Psoas muscle (tissue), 8 donors: ENCODE results near the gene PBRM1. TPM values are rescaled to one million over a fixed set of nuclear protein-coding genes. Genes with fewer than 3 reads are reported as not detected.

Experiments
- ATAC-seq, 4 donors: fragments of 200-7000 bp; cut with Tn5 transposase; one replicate each; pipeline ENCODE4 v1.9.1; 2020; ENCODE audit warnings: moderate library complexity in 3 of 4, mild to moderate bottlenecking in 2 of 4
- DNase-seq, 2 donors: peaks; one replicate each; pipeline ENCODE4 v3.0.0-alpha.2; 2020
- H3K27ac ChIP-seq: fragments of 200-600 bp; one replicate; pipeline ENCODE4 v1.8.0; 2022
- H3K27me3 ChIP-seq, 3 donors: fragments of 200-600 bp in 1 of 3; one replicate each; pipeline versions ENCODE4 v1.6.1 to v1.8.0; 2013 to 2022; ENCODE audit warnings: low read length in 2 of 3, mild to moderate bottlenecking in 2 of 3, moderate library complexity in 1 of 3; ENCODE audit not compliant: insufficient read depth in 3 of 3
- H3K36me3 ChIP-seq, 2 donors: fragments of 200-600 bp in 1 of 2; one replicate each; pipeline versions ENCODE4 v1.6.1 to v1.8.0; 2013 to 2022; ENCODE audit warnings: low read depth in 1 of 2, mild to moderate bottlenecking in 1 of 2, moderate library complexity in 1 of 2; ENCODE audit not compliant: insufficient read depth in 1 of 2
- H3K4me1 ChIP-seq: fragments of 200-600 bp; one replicate; pipeline ENCODE4 v1.8.0; 2022
- H3K4me3 ChIP-seq: fragments of 200-600 bp; one replicate; pipeline ENCODE4 v1.8.0; 2022; ENCODE audit warnings: mild to moderate bottlenecking
- H3K9me3 ChIP-seq: fragments of 200-600 bp; one replicate; pipeline ENCODE4 v1.8.0; 2022
- CTCF ChIP-seq: fragments of 200-600 bp; IDR thresholded peaks from one replicate; pipeline ENCODE4 v1.8.0; 2022; ENCODE audit warnings: antibody characterized with exemption
- WGBS, 3 donors: extraction: QIAGEN DNeasy Blood & Tissue Kit; methylation state at CpG; one replicate each; pipeline versions ENCODE4 v1.1.6 to v1.1.7; 2013; 5-methylcytosine and 5-hydroxymethylcytosine counted together
- intact Hi-C, 2 donors: fragments of 100-400 bp; cut with DNase I; formaldehyde crosslinking; loops; one replicate each; pipeline versions ENCODE4 v1.11.0 to v1.14.2; 2022
- polyA plus RNA-seq, 3 donors: library from polyadenylated mRNA; stranded (reverse); fragments of 200-250 nt; gene quantifications; one replicate each; pipeline ENCODE4 v1.2.3, GENCODE V29; 2013
- total RNA-seq, 4 donors: library from RNA; stranded (reverse); fragmentation: NEBNext Ultra II Directional in 2 of 4; extraction: Animal tissue kit (Norgen Biotek cat#: 25700) in 2 of 4; gene quantifications; one replicate each; pipeline versions ENCODE4 v1.2.1 to v1.2.4, GENCODE V29; 2021 to 2023
- donor health status: healthy with polysubstance abuse.
- donor health status: DM: no; HTN: no; CAD: no; lungs with moderate emphysema.
- donor health status: Bipolar disorder and iron deficiency.
- donor health status: healthy.
- donor health status: DM: yes; HTN: yes; CAD: no.
- donor health status: DM: no; HTN: no; CAD: no.
- donor health status: DM: no; HTN: no; CAD: no.
- donor health status: DM: yes; HTN: yes; CAD: no.

The PBRM1 gene
- total and polyA plus RNA-seq, 7 donors, result 7.5 to 46.7 (median 38.0) TPM

- Histone ChIP-seq H3K27me3 (no peaks in the 10 kb centered on the region), H3K4me1 (no peaks in the 10 kb centered on the region), H3K4me3 (no peak overlapping the region), H3K36me3 (peaks cover 4 to 88% of the 10 kb centered on the region in 2 donors), H3K27ac (no peak overlapping the region), H3K9me3 (no peaks in the 10 kb centered on the region)
- intact Hi-C loops, result loop anchor here in 1 of 2 donors (5.0 kb wide), 1 partner anchor 37 kb away; no protein-coding TSS in a partner anchor
- no peak for DNase-seq
- 87 to 96% (median 93%) methylated on average over 3 of the region's 3 CpGs for WGBS, 3 donors
- no peak for ATAC-seq
- TF ChIP-seq CTCF, result no peak
Measured at GRCh38 chr3:52625041-52625440, 60.7 kb downstream of the PBRM1 start.

GRCh38 chr3:52623234-52623792, 62.4 kb downstream of the PBRM1 start:
- Histone ChIP-seq H3K9me3 (no peaks in the 10 kb centered on the region), H3K27ac (no peak overlapping the region), H3K36me3 (peaks cover 4 to 85% of the 10 kb centered on the region in 2 donors), H3K27me3 (no peaks in the 10 kb centered on the region), H3K4me3 (no peak overlapping the region), H3K4me1 (no peaks in the 10 kb centered on the region)
- WGBS, 3 donors, result 73 to 78% (median 75%) methylated on average over 2 of the region's 2 CpGs
- TF ChIP-seq CTCF, result no peak
- intact Hi-C loops, result no loop called here
- DNase-seq (no peak), ATAC-seq (no peak)

- no peak for ATAC-seq
- 93 to 99% (median 97%) methylated on average over 2 of the region's 2 CpGs for WGBS, 3 donors
- no peak for DNase-seq
- Histone ChIP-seq H3K4me3 (no peak overlapping the region), H3K9me3 (no peaks in the 10 kb centered on the region), H3K27me3 (no peaks in the 10 kb centered on the region), H3K4me1 (no peaks in the 10 kb centered on the region), H3K36me3 (peaks cover 4 to 85% of the 10 kb centered on the region in 2 donors), H3K27ac (no peak overlapping the region)
- intact Hi-C loops, result no loop called here
- TF ChIP-seq CTCF, result no peak
Measured at GRCh38 chr3:52620580-52620979, 65.1 kb downstream of the PBRM1 start.

GRCh38 chr3:52615166-52615565, 70.5 kb downstream of the PBRM1 start:
- Histone ChIP-seq H3K27me3 (no peaks in the 10 kb centered on the region), H3K36me3 (peaks cover 0 to 93% of the 10 kb centered on the region in 2 donors), H3K4me3 (no peak overlapping the region), H3K4me1 (no peaks in the 10 kb centered on the region), H3K9me3 (no peaks in the 10 kb centered on the region), H3K27ac (no peak overlapping the region)
- DNase-seq (no peak), ATAC-seq (no peak)
- TF ChIP-seq CTCF, result no peak
- intact Hi-C loops, result no loop called here

GRCh38 chr3:52614689-52615088, 71.0 kb downstream of the PBRM1 start:
- H3K27ac ChIP-seq, result no peak overlapping the region
- no peaks in the 10 kb centered on the region for H3K27me3 ChIP-seq
- 93 to 97% (median 96%) methylated on average over 3 of the region's 3 CpGs for WGBS, 3 donors
- peaks cover 0 to 93% of the 10 kb centered on the region in 2 donors for H3K36me3 ChIP-seq
- intact Hi-C loops, result no loop called here
- no peak for TF ChIP-seq CTCF
- ATAC-seq, result no peak
- no peaks in the 10 kb centered on the region for H3K9me3 ChIP-seq
- no peaks in the 10 kb centered on the region for H3K4me1 ChIP-seq
- DNase-seq, result no peak
- no peak overlapping the region for H3K4me3 ChIP-seq
